AG10803 (cell line): Measurements from ENCODE around the gene RTN4RL1.

Experiments
- DNase-seq: peaks from one replicate; pipeline ENCODE4 v3.0.0; 2010; ENCODE audit warnings: low read depth
- H3K4me3 ChIP-seq: 2 replicates; pipeline ENCODE4 v1.5.1; 2011; ENCODE audit warnings: mild to moderate bottlenecking, low read length, control low read depth
- CTCF ChIP-seq: conservative IDR thresholded peaks from 2 replicates; pipeline ENCODE4 v1.5.1; 2011; ENCODE audit warnings: mild to moderate bottlenecking, low read length, control low read depth, inconsistent platforms

RTN4RL1 gene

GRCh38 chr17:1958134-1958881 lies 66.8 kb downstream of the RTN4RL1 start:
- DNase-seq, result peak; percentile 36
- TF ChIP-seq CTCF, result no peak
- no peak overlapping the region for H3K4me3 ChIP-seq

GRCh38 chr17:1957037-1957436 lies 68.1 kb downstream of the RTN4RL1 start:
- DNase-seq, result peak; percentile 13
- H3K4me3 ChIP-seq, result no peak overlapping the region
- TF ChIP-seq CTCF, result no peak

- TF ChIP-seq CTCF, result no peak
- no peak overlapping the region for H3K4me3 ChIP-seq
- no peak for DNase-seq
These were observed 69.0 kb downstream of the RTN4RL1 start for GRCh38 chr17:1956134-1956533.

- TF ChIP-seq CTCF, result no peak
- no peak for DNase-seq
- H3K4me3 ChIP-seq, result no peak overlapping the region
These were observed 71.3 kb downstream of the RTN4RL1 start for GRCh38 chr17:1953831-1954230.

GRCh38 chr17:1951920-1952319 lies 73.2 kb downstream of the RTN4RL1 start:
- TF ChIP-seq CTCF, result no peak
- H3K4me3 ChIP-seq, result no peak overlapping the region
- DNase-seq, result no peak

GRCh38 chr17:1949754-1950153 lies 75.4 kb downstream of the RTN4RL1 start:
- no peak for DNase-seq
- no peak overlapping the region for H3K4me3 ChIP-seq
- no peak for TF ChIP-seq CTCF

GRCh38 chr17:1948517-1948825 lies 76.7 kb downstream of the RTN4RL1 start:
- H3K4me3 ChIP-seq, result no peak overlapping the region
- no peak for DNase-seq
- TF ChIP-seq CTCF, result no peak
